A549 (cell line): ENCODE measurements around the gene MVP.

Source experiments
- CBX2 ChIP-seq: fragments of 200-600 bp; sonication (generic); IDR thresholded peaks from 2 replicates; pipeline ENCODE4 v1.6.1; 2016; ENCODE audit warnings: low read depth, mild to moderate bottlenecking, borderline replicate concordance
- EHMT2 ChIP-seq: fragments of 200-600 bp; sonication (generic); IDR thresholded peaks from 2 replicates; pipeline ENCODE4 v1.6.1; 2016; ENCODE audit warnings: antibody characterized with exemption, low read depth, mild to moderate bottlenecking, moderate library complexity
- ESRRA ChIP-seq: fragments of 150-350 bp; IDR thresholded peaks from 2 replicates; pipeline ENCODE4 v1.6.1; 2014; ENCODE audit warnings: mild to moderate bottlenecking, low read length, borderline replicate concordance
- JUN ChIP-seq, 2 experiments: fragments of >200 bp; sonication (Bioruptor Twin); formaldehyde crosslinking; IDR thresholded peaks; 2 replicates in 1 of 2; 3 replicates in 1 of 2; pipeline ENCODE4 v1.6.1; 2016 to 2017
- MAX ChIP-seq: IDR thresholded peaks from 2 replicates; pipeline ENCODE4 v1.6.1; 2012
- POLR2A ChIP-seq: IDR thresholded peaks from 2 replicates; pipeline ENCODE4 v1.6.1; 2012; ENCODE audit warnings: mild to moderate bottlenecking, low read length
- SMC3 ChIP-seq: fragments of >200 bp; sonication (Bioruptor Twin); formaldehyde crosslinking; IDR thresholded peaks from 3 replicates; pipeline ENCODE4 v1.6.1; 2018; ENCODE audit warnings: inconsistent platforms
- TF ChIP-seq, protein P1 (sequence below): fragments of >200 bp; sonication (Bioruptor Twin); formaldehyde crosslinking; IDR thresholded peaks from 3 replicates; pipeline ENCODE4 v1.5.1; 2016

DNA sequence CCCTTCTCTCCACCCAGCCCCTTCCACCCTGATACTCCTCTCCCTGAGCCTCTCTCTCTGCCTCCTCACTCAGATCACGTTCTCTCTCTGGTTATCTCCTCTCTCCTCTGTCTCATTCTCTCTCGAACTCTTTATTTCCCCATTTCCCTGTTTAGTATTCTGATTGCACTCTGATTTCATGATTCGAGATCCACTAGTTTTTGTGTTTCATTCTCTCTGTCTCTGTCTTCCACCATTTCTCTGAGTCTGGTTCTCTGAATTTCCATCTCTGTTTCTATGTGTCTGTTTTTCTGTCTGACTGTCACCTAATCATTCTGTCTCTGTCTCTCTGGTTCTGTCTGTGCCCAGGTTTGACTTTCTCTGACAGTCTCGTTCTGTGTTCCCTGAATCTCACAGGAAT is 77.1 kb downstream of the MVP start:
- no peak for TF ChIP-seq ESRRA
- no peak for TF ChIP-seq CBX2
- TF ChIP-seq POLR2A: no peak
- TF ChIP-seq JUN (IDR thresholded peaks at IDR 0.05): no peak
- TF ChIP-seq EHMT2: no peak
- TF ChIP-seq, protein P1, sequence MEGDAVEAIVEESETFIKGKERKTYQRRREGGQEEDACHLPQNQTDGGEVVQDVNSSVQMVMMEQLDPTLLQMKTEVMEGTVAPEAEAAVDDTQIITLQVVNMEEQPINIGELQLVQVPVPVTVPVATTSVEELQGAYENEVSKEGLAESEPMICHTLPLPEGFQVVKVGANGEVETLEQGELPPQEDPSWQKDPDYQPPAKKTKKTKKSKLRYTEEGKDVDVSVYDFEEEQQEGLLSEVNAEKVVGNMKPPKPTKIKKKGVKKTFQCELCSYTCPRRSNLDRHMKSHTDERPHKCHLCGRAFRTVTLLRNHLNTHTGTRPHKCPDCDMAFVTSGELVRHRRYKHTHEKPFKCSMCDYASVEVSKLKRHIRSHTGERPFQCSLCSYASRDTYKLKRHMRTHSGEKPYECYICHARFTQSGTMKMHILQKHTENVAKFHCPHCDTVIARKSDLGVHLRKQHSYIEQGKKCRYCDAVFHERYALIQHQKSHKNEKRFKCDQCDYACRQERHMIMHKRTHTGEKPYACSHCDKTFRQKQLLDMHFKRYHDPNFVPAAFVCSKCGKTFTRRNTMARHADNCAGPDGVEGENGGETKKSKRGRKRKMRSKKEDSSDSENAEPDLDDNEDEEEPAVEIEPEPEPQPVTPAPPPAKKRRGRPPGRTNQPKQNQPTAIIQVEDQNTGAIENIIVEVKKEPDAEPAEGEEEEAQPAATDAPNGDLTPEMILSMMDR: no peak
- no peak for TF ChIP-seq SMC3
- TF ChIP-seq MAX: no peak
